HUES64 (cell line): Measurements from ENCODE around the gene CYS1.
"Not testable (repeated sequence)": the region's sequence is repeated elsewhere in the genome, so short reads cannot be mapped to it uniquely, and the experiment has no call there.

Source experiments
- H3K27ac ChIP-seq: 2 replicates; pipeline ENCODE4 v1.7.0; 2013; ENCODE audit warnings: low read depth, low read length, inconsistent platforms
- H3K27me3 ChIP-seq: 2 replicates; pipeline ENCODE4 v1.6.1; 2013; ENCODE audit warnings: mild to moderate bottlenecking, low read length; ENCODE audit not compliant: insufficient read depth
- H3K36me3 ChIP-seq: 2 replicates; pipeline ENCODE4 v1.6.1; 2013; ENCODE audit warnings: mild to moderate bottlenecking, low read length; ENCODE audit not compliant: insufficient read depth
- H3K4me1 ChIP-seq: 2 replicates; pipeline ENCODE4 v1.6.1; 2013; ENCODE audit warnings: mild to moderate bottlenecking, low read length, moderate library complexity; ENCODE audit not compliant: insufficient read depth
- H3K4me3 ChIP-seq: 2 replicates; pipeline ENCODE4 v1.5.1; 2013; ENCODE audit warnings: mild to moderate bottlenecking, low read length, moderate library complexity
- H3K9ac ChIP-seq: 2 replicates; pipeline ENCODE4 v1.6.1; 2013; ENCODE audit warnings: mild to moderate bottlenecking, low read depth, low read length
- H3K9me3 ChIP-seq: 2 replicates; pipeline ENCODE4 v1.6.1; 2013; ENCODE audit warnings: low read depth, low read length; ENCODE audit not compliant: insufficient read depth
- WGBS: fragments of 150-250, 120-280 bp; methylation state at CpG from one replicate; pipeline ENCODE4 v1.1.7; 2013; ENCODE audit warnings: missing lambda C conversion rate; 5-methylcytosine and 5-hydroxymethylcytosine counted together

The CYS1 gene

DNA sequence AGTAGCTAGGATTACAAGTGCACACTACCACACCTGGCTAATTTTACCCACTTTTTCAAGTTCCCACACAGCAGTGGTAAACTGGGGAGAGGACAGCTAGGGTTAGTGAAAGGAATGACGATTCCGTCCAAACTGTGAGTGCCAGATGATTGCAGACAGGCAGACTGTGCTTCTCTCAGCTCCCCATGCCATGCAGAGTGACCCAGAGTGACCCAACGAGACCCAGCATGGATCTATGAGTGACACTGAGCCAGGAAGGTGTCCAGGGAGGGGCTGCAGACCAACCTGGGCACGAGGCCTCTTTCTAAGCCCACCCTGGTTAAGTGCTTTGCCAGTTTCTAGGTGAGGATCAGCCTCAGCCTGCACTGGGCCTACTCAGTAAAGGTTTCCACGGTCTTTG lies 44.6 kb downstream of the CYS1 start:
- no peaks in the 10 kb centered on the region for H3K36me3 ChIP-seq
- H3K9me3 ChIP-seq: no peaks in the 10 kb centered on the region
- H3K27ac ChIP-seq: no peak overlapping the region
- H3K9ac ChIP-seq: no peak overlapping the region
- 89% methylated on average over 5 of the region's 5 CpGs for WGBS
- no peak overlapping the region for H3K4me3 ChIP-seq
- no peaks in the 10 kb centered on the region for H3K27me3 ChIP-seq
- no peaks in the 10 kb centered on the region for H3K4me1 ChIP-seq

DNA sequence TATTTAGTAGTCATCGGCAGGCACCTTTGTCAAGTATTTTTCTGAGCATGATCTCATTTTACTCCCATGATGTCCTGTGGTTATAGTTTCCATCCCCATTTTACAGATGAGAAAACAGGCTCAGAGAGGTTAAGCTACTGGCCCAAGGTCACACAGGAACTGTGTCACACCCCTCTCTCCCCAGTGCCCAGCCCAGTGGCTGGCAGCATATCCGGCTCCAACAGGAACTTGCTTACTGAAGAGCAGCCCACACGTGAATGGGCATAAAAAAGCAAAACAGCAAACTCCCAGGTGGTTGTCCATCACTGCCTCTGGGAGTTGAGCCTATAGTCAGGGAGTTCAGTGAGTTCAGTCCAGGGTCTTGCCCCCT lies 45.2 kb downstream of the CYS1 start:
- Histone ChIP-seq H3K27me3 (no peaks in the 10 kb centered on the region), H3K4me3 (no peak overlapping the region), H3K4me1 (peaks cover 5% of the 10 kb centered on the region; the same call in 1 of the 2 replicates), H3K9ac (no peak overlapping the region), H3K27ac (no peak overlapping the region), H3K9me3 (no peaks in the 10 kb centered on the region), H3K36me3 (no peaks in the 10 kb centered on the region)
- WGBS: 88% methylated on average over 3 of the region's 3 CpGs

DNA sequence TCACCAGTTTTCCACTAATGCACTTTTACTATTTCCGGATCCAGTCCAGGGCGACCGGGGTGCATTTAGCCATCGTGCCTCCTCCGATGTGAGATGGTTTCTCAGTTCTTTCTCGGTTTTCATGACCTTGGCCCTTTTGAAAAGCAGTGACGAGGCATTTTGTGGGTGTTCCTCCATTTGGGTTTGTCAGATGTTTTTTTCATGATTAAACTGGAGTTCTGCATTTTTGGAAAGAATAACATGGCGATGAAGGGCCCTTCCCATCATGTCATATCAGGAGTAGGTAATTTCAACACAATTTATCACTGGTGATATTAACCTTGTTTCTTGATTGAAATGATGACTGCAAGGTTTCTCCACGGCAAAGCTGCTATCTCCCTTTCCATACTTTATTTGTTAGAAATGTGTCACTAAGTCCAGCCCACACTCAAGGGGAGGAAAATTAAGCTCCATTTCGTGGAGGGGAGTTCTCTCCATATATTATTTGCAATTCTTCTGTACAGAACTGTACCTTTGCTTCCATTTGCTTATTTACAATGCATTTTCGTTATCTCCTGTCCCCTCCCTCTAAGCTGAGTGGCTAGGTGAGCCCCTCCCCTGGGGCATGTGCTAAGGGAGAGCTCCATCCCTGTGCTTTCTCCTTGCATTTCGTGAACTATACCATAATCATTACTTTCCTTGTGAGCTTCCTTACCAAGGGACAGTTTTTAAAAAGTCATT lies 45.7 kb downstream of the CYS1 start:
- no peak overlapping the region for H3K9ac ChIP-seq
- H3K36me3 ChIP-seq: no peaks in the 10 kb centered on the region
- H3K4me3 ChIP-seq: no peak overlapping the region
- no peaks in the 10 kb centered on the region for H3K9me3 ChIP-seq
- H3K27me3 ChIP-seq: no peaks in the 10 kb centered on the region
- no peak overlapping the region for H3K27ac ChIP-seq
- H3K4me1 ChIP-seq: peaks cover 10% of the 10 kb centered on the region
- 90% methylated on average over 10 of the region's 12 CpGs for WGBS

DNA sequence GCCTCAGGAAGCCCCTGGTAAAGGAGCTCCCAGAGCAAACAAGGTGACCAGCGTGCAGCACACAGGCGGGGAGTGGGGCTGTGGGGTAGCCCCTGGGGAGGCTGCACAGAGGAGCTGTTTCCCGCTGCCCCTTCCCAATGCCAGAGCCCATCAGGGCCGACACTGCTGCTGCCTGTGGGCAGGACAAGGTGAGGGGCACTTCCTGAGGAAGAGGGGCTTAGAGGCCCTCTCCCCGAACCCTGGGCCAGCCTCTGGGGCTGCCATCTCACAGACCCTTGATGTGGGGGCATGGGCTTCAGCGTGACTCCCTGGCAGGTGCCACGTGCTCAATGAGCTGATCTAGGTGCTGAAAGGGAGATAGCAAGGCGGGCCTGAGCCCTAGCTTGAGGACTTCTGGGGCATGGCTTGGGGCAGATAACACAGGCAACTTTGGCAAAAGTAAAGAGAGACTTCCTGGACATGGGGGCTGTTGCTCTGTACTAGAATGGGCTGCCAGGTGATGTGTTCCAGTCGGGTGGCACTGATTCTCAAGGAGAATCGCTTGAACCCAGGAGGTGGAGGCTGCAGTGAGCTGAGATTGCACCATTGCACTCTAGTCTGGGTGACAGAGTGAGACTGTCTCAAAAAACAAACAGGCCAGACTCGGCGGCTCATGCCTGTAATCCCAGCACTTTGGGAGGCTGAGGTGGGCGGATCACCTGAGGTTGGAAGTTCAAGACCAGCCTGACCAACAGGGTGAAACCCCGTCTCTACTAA lies 46.8 kb downstream of the CYS1 start:
- H3K9me3 ChIP-seq: no peaks in the 10 kb centered on the region
- no peaks in the 10 kb centered on the region for H3K36me3 ChIP-seq
- H3K27ac ChIP-seq: no peak overlapping the region
- no peaks in the 10 kb centered on the region for H3K27me3 ChIP-seq
- WGBS: 89% methylated on average over 14 of the region's 14 CpGs
- peaks cover 19% of the 10 kb centered on the region for H3K4me1 ChIP-seq
- H3K9ac ChIP-seq: no peak overlapping the region
- H3K4me3 ChIP-seq: no peak overlapping the region

DNA sequence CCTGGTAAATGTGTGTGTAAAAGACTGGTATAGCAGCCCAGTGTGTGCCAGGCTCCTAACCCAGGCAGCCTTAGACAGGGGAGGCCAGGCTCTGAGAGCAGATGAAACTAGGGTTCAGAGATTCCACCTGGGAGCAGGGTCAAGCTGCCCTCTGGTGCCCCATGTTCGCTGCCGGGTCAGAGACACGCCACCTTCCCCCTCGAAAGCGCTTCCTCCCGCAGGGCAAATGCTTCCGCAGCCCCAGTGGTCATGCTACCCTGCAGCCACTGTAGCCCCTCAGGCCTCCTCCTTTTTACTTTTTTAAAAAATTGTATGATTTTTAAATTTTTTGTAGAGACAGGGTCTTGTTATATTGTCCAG lies 47.5 kb downstream of the CYS1 start:
- no peak overlapping the region for H3K27ac ChIP-seq
- WGBS: 86% methylated on average over 7 of the region's 7 CpGs
- H3K9me3 ChIP-seq: no peaks in the 10 kb centered on the region
- no peaks in the 10 kb centered on the region for H3K36me3 ChIP-seq
- H3K4me1 ChIP-seq: peaks cover 19% of the 10 kb centered on the region
- no peak overlapping the region for H3K4me3 ChIP-seq
- no peak overlapping the region for H3K9ac ChIP-seq
- H3K27me3 ChIP-seq: no peaks in the 10 kb centered on the region

DNA sequence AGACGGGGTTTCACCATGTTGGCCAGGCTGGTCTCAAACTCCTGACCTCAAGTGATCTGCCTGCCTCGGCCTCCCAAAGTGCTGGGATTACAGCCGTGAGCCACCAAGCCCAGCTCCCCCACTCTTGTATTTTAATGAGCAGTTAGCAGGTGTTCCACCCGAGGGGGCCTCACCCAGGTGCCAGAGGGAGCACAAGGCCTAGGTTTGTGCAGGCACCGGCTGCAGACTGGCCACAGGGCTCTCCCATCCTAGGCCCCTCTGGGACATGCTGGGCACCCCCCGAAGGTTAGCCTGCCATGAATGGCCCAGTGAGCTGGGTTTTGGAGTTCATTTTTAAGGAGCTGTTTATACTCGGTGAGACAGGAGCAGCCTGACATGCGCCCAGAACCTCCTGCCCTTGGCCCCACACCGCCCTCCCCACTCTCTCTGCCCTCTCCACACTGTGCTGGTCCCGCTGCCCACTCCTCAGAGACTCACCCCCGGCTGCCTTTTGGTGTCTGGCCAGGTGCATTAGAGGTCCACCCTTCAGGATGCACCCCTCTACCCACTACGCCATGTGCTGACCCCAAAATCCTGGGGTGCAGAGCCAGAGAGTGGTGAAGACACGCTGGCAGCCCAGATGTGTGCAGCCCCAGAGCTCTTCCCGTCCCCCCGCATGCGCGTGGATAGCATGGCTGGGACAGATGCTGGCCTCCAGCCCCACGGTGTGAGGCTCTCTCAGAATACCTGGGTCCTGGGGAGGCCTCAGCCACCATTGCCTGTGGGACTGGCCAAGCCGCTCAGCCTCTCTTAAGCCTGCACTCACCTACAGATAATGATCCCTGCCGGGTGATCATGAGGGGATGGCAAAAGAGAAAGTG lies 48.1 kb downstream of the CYS1 start:
- 92% methylated on average over 20 of the region's 20 CpGs for WGBS
- no peak overlapping the region for H3K9ac ChIP-seq
- no peak overlapping the region for H3K4me3 ChIP-seq
- H3K36me3 ChIP-seq: no peaks in the 10 kb centered on the region
- H3K27me3 ChIP-seq: no peaks in the 10 kb centered on the region
- H3K4me1 ChIP-seq: peaks cover 19% of the 10 kb centered on the region
- no peak overlapping the region for H3K27ac ChIP-seq
- no peaks in the 10 kb centered on the region for H3K9me3 ChIP-seq

DNA sequence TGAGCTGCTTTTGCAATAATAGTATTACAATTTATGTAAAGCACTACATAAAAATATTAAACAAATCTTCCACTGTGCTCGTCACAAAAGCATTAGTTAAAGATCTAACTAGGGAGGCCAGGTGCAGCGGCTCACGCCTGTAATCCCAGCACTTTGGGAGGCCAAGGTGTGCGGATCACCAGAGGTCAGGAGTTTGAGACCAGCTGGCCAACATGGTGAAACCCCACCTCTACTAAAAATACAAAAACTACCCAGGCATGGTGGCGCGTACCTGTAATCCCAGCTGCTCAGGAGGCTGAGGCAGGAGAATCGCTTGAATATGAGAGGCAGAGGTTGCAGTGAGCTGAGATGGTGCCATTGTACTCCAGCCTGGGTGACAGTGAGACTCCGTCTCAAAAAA lies 49.4 kb downstream of the CYS1 start:
- not testable (repeated sequence) for H3K27ac ChIP-seq, H3K27me3 ChIP-seq, H3K9ac ChIP-seq, H3K36me3 ChIP-seq, H3K4me3 ChIP-seq, H3K9me3 ChIP-seq
- WGBS: 95% methylated on average over 8 of the region's 8 CpGs
- peaks cover 19% of the 10 kb centered on the region for H3K4me1 ChIP-seq

DNA sequence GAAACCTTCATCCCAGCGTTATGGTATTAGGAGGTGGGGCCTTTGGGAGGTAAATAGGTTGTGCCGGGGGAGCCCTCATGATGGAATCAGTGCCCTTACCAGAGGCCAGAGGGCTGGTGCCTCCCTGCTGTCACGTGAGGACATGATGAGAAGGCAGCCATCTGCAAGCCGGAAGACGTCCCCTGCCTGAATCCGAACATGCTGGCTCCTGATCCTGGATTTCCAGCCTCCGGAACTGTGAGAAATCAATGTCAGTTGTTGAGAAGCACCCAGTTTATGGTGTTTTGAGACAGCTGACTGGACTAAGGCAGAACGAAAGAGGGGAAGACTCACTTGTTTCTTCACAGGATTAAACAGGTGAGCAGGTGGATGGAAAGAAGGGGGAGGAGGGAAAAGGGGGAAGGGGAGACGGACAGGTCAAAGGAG lies 49.9 kb downstream of the CYS1 start:
- no peaks in the 10 kb centered on the region for H3K36me3 ChIP-seq
- no peak overlapping the region for H3K9ac ChIP-seq
- H3K27ac ChIP-seq: no peak overlapping the region
- H3K27me3 ChIP-seq: no peaks in the 10 kb centered on the region
- H3K4me3 ChIP-seq: no peak overlapping the region
- H3K4me1 ChIP-seq: peaks cover 19% of the 10 kb centered on the region
- no peaks in the 10 kb centered on the region for H3K9me3 ChIP-seq
- WGBS: 70% methylated on average over 9 of the region's 9 CpGs

DNA sequence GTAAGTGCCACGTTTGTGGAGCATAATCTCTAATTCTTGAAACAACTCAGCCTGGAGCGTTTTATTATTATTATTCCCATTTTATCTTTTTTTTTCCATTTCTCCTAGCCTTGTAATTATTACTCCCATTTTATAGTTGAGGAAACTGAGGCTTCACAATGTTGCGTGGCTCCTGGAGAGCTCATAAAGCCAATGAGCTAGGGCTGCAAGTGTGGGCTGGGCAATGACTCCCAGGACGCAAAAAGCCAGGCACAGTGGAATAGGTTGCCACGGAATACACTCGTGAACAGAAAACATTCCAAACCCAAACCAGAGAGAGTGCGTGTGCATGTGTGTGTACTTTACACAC lies 50.4 kb downstream of the CYS1 start:
- Histone ChIP-seq H3K27ac (no peak overlapping the region), H3K9ac (no peak overlapping the region), H3K4me1 (peaks cover 19% of the 10 kb centered on the region), H3K4me3 (no peak overlapping the region), H3K36me3 (no peaks in the 10 kb centered on the region), H3K9me3 (no peaks in the 10 kb centered on the region), H3K27me3 (no peaks in the 10 kb centered on the region)
- WGBS: 76% methylated on average over 5 of the region's 7 CpGs

DNA sequence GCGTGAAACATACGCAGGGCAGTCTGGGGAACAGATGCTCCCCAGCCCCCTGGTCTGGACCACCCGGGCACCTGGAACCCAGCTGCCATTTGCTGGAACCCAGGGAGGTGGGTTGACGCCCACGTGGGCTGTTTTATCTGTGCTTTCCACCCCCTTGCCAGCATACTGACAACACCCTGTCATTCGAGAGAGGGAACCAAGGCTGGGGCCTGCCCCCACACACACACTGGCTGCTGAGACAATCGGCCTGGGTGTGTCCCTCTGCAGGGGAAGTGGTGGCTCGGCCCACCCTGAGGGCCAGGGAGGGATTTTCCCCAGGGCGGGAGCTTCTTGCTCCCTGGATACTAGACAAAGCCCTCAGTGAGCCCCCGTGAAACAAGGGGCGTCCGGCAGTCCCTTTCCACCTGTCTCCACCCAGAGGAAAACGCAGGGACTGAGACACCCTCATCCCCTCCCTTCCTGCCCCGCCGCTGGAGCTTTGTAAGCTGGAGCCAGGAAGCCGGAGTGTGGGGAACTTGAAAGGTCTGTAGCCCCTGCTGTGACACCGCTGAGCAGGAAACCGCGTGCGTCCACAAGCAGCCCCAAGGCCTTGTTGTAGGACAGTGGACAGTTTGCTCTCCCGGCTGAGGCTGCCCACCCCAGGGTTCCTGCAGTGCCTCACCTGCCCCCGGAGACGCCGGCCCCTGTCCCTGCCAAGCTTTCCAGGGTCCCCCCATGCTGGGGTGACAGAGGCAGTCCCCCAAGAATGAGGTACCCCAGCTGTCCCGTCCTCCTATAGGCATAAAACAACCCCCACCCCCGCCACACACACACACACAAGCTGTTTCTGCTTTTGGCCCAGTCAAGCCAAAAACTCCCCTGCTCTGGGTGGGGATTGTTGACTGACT lies 51.0 kb downstream of the CYS1 start:
- Histone ChIP-seq H3K27me3 (no peaks in the 10 kb centered on the region), H3K4me3 (no peak overlapping the region), H3K4me1 (peaks cover 19% of the 10 kb centered on the region), H3K36me3 (no peaks in the 10 kb centered on the region), H3K9ac (no peak overlapping the region), H3K9me3 (no peaks in the 10 kb centered on the region), H3K27ac (no peak overlapping the region)
- WGBS: 20% methylated on average over 26 of the region's 26 CpGs
